Prostate gland (tissue), 2 donors: ENCODE data around the gene APOL2.

Experiments
- CTCF ChIP-seq, 4 experiments: fragments of 200-600 bp in 2 of 4; fragments of 450-650 bp in 2 of 4; sonication (generic) in 2 of 4; IDR thresholded peaks; 1 replicate in 3 of 4; 2 replicates in 1 of 4; pipeline ENCODE4 v1.5.1; 2016 to 2019; ENCODE audit warnings: antibody characterized with exemption in 4 of 4, mild to moderate bottlenecking in 2 of 4, moderate library complexity in 2 of 4
- POLR2A ChIP-seq: fragments of 450-650 bp; IDR thresholded peaks from one replicate; pipeline ENCODE4 v1.6.1; 2016; ENCODE audit warnings: antibody characterized with exemption, mild to moderate bottlenecking
- POLR2AphosphoS5 ChIP-seq: sonication (generic); formaldehyde crosslinking; IDR thresholded peaks from one replicate; pipeline ENCODE4 v1.6.1; 2017; ENCODE audit warnings: antibody characterized with exemption

- TF ChIP-seq CTCF (IDR thresholded peaks at IDR 0.05) (no peak), POLR2AphosphoS5 (no peak), POLR2A (no peak)
These were observed 8.6 kb upstream of the APOL2 start for GRCh38 chr22:36247955-36248354.
